Stimulated activated CD8-positive, alpha-beta memory T cell treated with anti-CD3 and anti-CD28 coated beads, Interleukin-4, amount 100 ng/mL, for 48 hours (primary cell): ENCODE data around the gene ZNF441.
A peak's percentile ranks its signal among the peaks of the same experiment; 100 is the strongest.
"Not testable (repeated sequence)": the region's sequence is repeated elsewhere in the genome, so short reads cannot be mapped to it uniquely, and the experiment has no call there.

ENCODE experiments used
- DNase-seq: peaks from one replicate; pipeline ENCODE4 v3.0.0-alpha.2; 2020

The ZNF441 gene

GRCh38 chr19:11781295-11782057, 14.7 kb downstream of the ZNF441 start:
- no peak for DNase-seq

- no peak for DNase-seq
Measured at GRCh38 chr19:11783767-11784166, 17.0 kb downstream of the ZNF441 start.

GRCh38 chr19:11784356-11784755, 17.6 kb downstream of the ZNF441 start:
- no peak for DNase-seq

GRCh38 chr19:11787536-11787935, 20.7 kb downstream of the ZNF441 start:
- DNase-seq, result no peak

GRCh38 chr19:11792942-11793341, 26.1 kb downstream of the ZNF441 start:
- no peak for DNase-seq

- peak; percentile 83 for DNase-seq
Measured at GRCh38 chr19:11797491-11797890, 30.7 kb downstream of the ZNF441 start.

- DNase-seq, result peak; percentile 93
Measured at GRCh38 chr19:11798391-11799330, 31.9 kb downstream of the ZNF441 start, which contains the start of gene ZNF491. Gene ZNF491, plus strand, starts transcription at chr19:11798523. Its CDS starts 7,431 bp downstream, at chr19:11805954.

- no peak for DNase-seq
Measured at GRCh38 chr19:11806354-11807098, 39.7 kb downstream of the ZNF441 start.

- DNase-seq, result no peak
Measured at GRCh38 chr19:11807099-11807380, 40.2 kb downstream of the ZNF441 start.

GRCh38 chr19:11813703-11814028, 46.9 kb downstream of the ZNF441 start:
- no peak for DNase-seq

- peak; percentile 94 for DNase-seq
Measured at GRCh38 chr19:11814029-11814699, 47.4 kb downstream of the ZNF441 start, which contains the start of gene ZNF440. Gene ZNF440, plus strand, starts transcription at chr19:11814273. Its CDS starts 175 bp downstream, at chr19:11814448.

- no peak for DNase-seq
Measured at GRCh38 chr19:11814700-11815035, 47.9 kb downstream of the ZNF441 start.

- DNase-seq, result no peak
Measured at GRCh38 chr19:11821474-11822109, 54.8 kb downstream of the ZNF441 start.

GRCh38 chr19:11828957-11829876, 62.4 kb downstream of the ZNF441 start:
- not testable (repeated sequence) for DNase-seq

GRCh38 chr19:11832253-11832912, 65.6 kb downstream of the ZNF441 start:
- no peak for DNase-seq

GRCh38 chr19:11833541-11833940, 66.7 kb downstream of the ZNF441 start:
- no peak for DNase-seq
